HG03095 (cell line): ENCODE data around the gene MAD1L1.
A peak's percentile ranks its signal among the peaks of the same experiment; 100 is the strongest.

Experiments used
- ATAC-seq: cut with Tn5 transposase; IDR thresholded peaks from one replicate; pipeline ENCODE4 v1.9.1; 2021; ENCODE audit warnings: moderate library complexity; ENCODE audit not compliant: unreplicated experiment

Gene MAD1L1

DNA sequence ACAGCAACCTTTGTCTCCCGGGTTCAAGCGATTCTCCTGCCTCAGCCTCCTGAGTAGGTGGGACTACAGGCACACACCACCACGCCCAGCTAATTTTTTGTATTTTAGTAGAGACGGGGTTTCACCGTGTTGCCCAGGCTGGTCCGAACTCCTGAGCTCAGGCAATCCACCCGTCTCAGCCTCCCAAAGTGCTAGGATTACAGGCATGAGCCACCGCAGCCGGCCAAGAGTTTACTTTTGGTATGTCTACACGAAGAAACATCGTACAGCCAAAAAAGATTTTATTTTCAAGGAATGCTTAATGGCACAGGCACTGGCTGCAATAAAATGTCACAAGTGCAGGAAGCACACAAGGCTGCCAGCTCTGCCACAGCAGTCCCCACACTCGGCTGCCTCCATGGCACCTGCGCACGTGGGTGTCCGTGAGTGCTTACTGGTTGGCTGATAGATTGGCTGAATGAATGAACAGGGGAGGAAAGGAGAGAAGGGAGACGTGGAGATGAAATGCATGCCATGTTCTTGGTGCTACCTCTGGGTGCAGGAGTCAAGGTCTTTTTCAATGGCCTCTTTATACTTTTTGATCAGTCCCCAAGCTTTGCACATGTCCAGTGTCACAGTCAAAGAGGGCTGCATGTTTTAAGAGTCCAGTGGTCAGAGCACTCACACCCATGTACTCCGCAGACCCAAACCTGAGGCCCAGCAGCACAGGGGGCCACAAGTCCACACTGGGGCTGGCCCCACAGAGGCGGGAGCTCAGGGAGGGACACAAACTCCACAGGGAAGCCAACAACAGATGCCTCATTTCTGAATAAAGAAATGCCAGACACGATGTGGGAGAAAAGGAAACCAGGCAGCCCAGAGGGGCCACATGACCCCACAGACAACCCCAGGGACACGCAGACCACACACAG, 198.2 kb downstream of the MAD1L1 start:
- no peak for ATAC-seq

DNA sequence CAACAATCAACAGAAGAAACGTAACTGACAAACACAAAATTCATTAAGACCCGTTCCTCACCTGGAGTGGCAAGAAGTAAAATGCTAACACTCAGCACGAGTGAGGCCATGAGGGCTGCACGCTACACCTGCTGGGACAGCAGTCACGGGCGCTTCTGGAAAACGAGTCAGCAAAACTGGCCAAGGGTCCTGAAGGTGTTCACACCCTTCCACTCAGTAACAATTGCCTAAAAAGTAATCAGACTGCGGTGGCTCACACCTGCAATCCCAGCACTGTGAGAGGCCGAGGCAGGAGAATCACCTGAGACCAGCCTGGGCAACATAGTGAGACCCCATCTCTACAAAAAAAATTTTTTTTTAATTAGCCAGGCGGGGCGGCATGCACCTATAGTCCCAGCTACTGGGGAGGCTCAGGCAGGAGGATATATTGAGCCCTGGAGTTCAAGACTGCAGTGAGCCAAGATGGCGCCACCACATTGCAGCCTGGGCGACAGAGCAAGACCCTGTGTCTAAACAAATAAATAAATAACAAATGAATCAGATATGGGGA, 199.1 kb downstream of the MAD1L1 start:
- no peak for ATAC-seq

DNA sequence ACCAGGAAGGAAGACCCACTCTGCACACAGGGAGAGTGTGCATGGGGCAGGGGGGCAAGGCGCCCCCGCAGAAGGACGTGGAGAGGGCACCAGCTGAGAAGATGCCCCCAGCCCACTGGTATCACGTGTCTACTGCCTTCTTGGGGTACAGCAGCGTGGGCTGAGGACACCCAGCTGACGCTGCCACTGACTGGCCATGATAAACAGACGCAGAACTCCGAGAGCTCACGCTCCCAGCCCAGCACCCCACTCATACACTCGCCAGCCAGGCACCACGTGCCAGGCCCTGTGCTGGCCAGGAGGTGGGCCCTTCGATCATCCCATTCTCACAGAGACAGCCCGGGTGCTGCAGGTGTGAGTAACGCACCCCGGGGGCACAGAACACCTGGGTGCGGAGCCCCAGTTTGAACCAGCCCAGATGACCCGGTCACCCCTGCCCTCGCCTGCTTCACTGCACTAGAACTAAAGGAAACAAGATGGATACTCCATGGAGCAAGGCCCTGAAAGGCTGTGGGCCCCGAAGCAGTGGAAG, 199.8 kb downstream of the MAD1L1 start:
- no peak for ATAC-seq

DNA sequence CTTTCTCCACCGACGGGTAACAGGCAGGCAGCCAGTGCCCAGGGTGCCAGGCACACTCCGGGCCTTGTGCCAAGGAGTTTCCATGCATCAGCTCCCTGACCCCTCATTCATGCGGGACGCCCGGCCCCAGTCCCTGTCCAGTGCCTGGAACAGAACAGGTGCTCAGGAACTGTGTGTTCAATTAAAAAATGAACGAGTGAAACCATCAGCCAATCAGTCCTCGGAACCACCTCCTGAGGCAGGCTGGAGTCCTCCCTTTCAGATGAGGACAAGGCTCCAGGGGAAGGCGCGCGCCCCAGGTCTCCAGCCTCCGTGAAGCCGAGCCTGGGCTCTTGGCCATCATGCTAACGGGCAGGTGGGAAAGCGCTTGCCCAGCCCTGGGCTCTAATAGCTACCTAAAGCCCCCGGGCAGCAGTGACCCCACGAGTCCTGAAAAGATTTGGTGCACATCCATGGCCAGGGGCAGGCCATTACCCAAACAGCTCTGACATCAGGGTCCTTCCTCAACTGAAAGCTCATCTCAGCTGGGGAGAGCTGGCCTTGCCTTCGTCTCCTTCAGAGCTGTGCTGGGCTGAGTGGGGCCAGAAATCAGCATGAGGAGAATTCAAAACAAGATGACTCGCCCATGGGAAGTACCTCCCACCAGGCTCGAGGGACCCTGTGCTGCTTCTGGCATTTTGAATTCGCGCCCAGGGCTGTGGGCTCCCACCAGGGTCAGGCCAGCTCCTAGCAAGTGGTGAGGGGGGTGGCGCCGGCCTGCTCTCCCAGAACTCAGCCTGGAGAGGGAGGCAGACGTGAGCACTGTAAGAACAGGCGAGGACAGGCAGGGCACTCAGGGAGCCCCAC, 200.5 kb downstream of the MAD1L1 start:
- no peak for ATAC-seq

DNA sequence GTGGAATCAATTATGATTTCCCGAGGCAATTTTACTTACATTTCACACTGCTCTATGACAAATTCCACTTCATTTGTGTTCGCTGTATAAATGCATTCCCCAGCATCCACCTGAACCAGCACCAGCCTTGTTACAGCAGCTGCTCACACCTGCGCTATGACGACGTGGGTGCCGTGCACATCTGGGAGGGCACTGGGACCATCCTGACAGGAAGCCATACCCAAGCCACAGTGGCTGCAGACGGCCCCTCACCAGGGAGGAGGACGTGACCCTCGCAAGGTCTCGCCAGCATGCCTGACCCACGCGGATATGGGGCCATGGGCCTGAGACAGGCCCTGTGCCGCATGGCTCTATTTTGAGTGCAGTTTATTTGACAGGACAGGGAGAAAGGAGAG, 201.3 kb downstream of the MAD1L1 start:
- no peak for ATAC-seq

DNA sequence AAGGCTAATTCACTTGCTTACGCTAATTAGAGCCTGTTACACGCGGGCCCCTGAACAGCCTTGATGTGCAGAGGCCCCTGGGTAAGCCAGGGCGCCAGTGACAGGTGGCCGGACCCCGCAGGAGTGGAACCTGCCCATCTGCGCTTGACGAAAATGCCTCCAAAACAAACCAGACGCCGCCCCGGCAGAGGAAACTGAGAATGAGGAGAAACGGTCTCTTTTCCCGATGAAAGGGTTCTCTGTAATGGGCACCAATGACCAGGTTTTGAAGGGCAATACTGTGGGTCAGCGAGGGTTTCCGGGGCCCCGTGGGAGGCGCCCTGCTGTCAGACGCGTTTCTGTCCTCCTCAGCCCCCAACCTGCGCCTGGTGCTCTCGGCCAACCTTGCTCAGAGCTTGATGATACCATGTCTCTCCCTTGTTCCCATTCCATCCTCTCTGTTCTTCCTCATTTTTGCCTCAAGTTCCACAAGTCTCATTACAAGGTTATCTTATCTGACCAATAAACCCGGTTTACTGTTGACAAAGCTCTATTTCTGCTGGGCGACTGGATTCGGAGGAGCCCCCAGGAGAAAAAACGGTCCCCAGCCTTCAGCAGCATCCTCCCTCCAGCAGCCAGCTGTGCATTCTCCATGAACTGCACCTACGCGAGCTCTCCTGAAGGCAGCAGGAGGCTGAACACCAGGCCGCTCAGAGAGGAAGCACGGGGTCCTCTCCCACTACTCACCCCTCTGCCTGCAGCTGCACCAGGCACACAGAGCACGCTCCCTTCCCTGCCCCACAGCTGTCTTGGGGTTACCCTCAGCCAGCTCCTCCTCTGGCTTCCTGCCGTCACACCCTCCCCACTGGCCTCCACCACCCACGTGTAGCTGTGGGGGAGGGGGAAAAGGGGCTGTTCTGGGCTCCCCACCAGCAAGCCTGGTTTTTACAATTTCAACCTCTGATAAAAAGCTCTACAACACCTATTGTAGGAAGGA, 202.0 kb downstream of the MAD1L1 start:
- no peak for ATAC-seq

DNA sequence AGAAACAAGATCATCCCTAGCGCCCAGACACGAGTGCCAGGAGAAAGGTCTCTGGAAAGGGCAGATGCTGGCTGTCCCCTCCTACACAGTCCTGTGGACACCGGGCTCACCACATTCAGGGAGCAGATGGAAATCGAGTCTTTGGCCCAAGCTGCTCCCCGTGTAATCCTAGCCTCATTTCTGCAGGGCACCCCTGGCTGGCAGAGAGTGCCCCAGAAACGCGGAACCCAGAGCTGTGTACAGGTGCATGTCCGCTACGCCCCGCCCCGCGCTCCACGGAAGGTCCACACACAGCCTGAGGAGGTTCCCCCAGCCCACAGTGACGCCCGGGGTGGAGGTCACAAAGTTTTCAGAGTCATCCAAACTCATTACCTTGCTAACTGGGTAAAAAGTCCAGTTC, 202.8 kb downstream of the MAD1L1 start:
- ATAC-seq: no peak

DNA sequence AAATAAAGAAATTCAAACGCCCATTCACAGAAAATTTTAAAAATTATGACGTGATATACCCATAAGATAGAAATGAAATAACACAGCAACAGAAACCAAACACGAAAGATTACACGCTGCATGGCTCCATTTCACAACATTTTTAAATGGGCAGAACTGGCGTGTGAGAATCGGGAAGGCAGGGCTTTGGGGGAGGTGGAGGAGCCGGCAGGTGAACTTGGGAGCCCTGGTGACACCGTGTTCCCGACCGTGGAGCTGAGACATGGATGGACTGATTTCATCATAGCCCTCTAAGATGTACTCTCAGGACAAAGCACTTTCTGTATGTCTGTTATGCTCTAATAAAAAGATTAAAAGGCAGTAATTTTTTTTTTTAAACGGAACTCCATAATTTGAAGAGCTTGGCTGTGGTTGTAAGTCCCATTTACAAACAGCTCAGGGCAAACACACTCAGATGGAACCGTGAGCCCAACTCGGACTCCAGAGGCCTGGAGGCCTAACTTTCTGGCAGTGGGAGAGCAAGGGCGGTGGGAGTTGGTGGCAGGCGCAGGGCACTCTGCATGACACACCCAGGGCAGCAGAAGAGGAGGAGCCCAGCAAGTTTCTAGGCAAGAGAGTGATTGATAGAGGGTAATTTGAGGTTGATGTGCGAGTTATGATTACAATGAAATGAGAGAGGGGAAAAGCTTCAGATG, 203.4 kb downstream of the MAD1L1 start:
- ATAC-seq: no peak

DNA sequence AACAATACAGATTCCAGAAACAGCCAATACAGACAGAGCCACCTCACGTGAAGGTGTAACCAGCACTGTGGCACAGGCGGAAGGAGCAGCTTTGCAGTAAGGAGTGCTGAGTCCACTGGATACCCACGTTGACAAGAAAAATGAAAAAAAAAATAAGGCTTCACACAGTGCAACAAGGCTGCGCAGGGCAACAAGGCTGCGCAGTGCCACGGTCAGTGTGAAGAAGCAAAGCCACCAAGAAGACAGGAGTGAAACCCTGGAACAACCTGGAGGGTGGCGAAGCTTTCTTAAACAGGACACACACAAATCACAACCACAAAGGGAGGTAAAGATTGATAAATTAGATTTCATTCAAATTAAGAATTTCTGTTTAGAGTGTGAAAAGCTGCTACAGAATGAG, 204.0 kb downstream of the MAD1L1 start:
- no peak for ATAC-seq

DNA sequence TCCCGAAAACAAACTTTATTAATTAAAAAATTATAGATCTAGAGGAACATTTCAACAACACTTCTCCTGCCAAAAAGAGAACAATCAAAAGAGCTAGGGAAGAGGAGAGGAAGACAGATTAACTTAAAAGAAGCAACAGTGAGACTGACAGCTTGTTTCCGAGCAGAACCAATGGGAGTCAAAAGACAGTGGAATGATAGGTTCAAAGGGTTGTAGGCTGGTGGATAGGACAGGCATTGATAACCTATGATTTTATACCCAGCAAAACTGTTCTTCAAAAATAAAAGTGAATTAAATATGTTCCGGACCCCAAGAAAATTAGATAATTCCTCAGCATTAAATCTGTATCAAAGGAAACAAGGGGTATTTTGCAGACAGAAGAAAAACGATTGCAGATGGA, 207.6 kb downstream of the MAD1L1 start:
- no peak for ATAC-seq

DNA sequence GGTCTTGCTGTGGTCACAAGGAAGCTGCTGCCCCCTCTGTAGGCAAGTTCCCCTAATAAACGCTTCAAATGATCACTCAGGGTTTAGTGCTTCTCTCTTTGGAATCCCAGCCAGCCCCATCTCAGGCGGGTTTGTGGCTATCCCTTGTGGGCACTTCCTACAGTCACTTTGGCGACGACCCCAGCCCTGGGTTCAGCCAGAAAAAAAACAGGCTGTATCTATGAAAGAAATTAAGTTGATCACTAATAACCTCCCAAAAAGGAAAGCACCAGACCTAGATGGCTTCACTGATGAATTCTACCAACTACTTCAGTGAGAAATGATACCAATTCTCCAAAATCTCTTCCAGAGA, 208.2 kb downstream of the MAD1L1 start:
- no peak for ATAC-seq

DNA sequence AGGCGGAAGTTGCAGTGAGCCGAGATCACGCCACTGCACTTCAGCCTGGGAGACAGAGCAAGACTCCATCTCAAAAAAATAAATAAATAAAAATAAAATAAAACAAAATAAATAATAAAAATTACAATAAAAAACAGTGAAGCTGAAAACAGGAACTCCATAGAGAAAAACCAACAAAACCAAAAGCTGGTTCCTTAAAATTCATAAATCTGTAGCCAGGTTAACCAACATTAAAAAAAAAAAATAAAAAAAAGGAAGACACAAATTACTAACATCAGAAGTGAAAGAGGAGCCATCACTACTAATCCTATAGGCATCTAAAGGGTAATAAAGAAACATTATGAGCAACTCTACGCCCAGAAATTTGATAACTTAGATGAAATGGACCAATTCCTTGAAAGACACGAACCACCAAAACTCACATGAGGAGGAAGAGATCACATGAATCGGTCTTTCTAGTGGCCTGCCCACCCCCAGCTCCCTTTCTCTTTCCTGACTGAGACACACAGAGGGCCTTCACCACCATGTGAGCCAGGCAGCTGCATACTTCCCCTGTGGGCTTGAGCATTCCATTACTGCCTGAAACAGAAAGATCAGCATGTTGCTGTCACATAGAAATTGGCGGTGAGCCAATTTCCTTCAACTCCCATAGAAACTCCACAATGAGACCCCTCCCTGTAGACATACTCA, 208.7 kb downstream of the MAD1L1 start:
- no peak for ATAC-seq

DNA sequence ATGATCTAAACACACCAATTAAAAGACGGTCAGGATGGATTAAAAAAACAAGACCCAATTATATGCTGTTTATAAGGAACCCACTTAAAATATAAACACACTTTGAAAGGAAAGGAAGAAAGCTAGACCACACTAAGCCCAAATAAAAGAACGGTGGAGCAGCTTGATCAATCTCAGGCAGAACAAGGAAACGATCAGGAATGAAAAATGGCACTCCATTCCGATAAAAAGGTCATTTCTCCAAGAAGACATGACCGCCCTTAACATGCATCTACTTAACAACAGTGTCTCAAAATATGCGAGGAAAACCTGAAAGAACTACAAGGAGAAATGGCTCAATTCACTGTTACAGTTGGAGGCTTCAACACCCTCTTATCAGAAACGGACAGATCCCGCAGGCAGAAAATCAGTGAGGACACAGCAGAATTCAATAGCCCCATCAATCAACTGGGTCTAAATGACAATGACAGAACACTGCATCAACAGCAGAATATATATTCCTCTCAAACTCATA, 210.0 kb downstream of the MAD1L1 start:
- ATAC-seq: no peak

DNA sequence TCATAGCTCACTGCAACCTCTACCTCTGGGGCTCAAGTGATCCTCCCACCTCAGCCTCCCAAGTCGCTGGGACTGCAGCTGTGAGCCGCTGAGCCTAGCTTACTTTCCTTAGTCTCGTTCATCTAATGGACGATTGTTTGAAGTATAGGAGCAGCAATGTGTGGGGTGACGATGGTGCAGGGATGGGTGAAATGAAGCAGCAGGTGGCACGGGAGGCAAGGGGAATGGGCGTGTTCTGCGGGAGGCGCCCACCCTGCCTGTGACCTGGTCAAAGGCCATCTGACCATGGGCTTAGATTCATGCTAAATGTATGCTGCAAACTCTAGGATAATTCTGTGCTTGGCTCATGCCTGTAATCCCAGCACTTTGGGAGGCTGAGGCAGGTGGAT, 210.7 kb downstream of the MAD1L1 start:
- ATAC-seq: no peak

DNA sequence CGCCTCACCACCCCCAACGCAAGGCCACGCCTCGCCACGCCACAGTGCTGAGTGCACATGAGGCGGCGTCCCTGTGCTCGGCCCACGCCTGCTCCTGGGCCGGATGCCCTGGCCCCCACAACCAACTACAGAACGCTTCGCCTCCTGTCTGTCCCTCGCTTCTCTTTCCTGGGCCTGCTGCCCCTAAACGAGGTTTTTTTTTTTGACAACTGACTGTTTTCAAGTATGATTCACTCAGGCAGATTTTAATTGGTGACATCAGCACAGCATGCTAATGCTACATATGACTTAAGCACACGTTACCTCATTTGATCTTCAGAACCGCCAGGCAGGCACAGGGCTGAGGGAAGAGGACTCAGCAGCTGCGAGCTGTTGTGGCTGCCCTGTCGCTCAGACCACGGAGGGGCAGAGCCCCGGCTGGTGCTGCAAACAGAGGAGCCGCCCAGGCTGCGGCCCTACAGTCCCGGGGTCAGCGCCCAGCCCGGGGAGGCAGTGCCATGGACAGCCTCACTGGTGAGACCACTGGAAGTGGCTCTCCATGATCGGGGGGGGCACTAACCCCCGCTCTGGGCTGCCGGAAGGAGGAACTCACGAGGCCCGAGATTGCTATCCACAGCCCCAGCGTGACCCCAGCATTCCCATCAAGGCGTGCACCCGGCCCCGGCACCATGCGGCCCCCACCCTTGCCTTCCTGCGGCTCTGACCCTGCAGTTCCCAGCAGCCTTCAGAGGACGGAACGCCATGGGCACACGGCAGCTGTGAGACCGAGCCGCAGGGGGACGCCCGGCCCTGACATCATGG, 212.8 kb downstream of the MAD1L1 start:
- ATAC-seq: peak; percentile 76

DNA sequence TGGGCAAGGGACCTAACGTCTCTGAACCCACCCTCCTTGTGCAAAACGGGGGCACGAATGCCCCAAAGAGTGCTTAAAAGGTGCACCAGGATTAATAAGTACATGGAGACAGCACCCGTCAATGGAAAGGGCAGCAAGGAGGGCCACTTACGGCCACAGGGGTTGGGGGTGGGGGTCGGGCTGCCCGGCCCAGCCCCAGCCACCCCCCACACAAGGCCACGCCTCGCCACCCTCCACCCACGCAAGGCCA, 213.4 kb downstream of the MAD1L1 start:
- no peak for ATAC-seq

DNA sequence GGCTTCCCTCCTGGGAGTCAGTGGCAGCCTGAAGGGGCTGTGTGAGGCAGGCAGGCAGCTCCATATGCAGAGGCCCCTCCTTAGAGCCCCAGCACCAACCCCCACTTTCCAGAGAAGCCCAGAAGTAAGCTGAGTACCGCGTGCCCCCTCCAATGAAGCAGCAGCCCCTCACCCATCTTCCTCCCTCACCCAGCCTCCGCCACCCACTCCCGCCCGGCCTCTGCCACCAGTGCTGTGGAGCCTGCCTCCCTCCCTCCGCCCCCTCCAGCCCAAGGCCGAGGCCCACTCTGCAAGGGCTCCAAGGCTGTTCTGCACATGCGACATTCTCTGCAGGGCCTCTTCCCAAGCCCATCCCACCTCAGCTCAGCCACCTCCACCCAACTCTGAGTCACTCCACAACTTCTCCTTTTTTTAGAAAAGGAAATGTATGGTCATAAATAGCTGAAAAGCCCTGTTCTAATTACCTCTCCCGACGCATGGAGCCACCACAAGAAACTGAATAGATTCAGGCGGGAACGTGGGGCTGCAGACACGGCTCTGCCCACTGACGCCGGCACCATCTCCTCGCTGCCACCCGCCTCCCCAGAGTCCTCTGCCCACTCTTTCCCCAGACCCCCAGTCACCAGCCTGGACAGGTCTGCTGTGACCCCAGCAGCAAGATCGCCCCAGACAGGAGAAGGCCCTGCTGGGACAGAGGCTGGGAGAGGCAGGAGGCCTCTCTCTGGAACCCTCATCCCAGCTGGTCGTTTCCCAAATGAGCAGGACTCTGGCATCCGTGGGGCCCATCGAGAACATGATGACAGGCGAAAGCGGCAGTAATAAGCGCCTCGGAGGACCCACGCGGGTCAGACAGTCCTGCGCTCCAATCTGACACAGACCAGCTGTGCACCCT, 213.9 kb downstream of the MAD1L1 start:
- ATAC-seq: no peak
